NCI-H1092 treated with DMSO at 0.1 percent for 48 hours (cell line): ENCODE results near the gene DAPP1.

ENCODE experiments used
- DNase-seq: peaks from one replicate; lab custom pipeline; 2025; lab: John Stamatoyannopoulos, UW

Gene DAPP1

DNA sequence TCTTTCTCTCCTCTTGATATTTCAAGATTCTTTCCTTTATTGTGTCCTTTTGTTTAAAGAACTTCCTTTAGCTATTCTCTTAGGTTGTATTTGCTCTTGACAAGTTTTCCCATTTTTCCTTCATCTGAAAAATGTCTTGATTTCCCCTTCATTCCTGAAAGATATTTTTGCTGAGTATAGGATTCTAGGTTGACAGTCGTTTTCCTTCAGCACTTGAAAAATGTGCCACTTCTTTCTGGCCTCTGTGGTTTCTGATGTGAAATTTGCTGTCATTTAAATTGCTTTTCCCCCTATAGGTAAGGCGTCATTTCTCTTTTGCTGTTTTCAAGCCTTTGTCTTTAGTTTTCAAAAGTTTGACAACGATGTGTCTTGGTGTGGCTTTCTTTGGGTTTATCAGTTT lies 100.9 kb downstream of the DAPP1 start:
- no peak for DNase-seq

DNA sequence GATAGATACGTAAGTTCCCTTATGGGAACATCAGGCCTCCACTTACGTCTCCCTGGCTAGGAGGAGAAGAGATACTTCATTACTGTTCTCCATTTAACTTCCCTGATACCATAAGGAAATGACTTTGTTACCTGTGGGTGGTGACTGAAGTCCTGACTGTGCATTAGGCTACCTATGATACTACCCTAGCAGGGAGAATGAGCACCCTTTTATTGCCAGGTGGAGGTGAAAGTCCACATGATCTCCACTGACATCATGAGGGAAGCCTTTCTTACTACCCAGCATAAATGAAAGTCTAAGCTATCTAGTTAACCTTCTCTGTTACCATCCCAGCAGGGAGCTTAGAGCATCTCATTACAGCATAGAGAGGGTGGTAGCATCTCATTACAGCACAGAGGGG lies 102.0 kb downstream of the DAPP1 start:
- no peak for DNase-seq
